Cerebellar nuclear complex (tissue), 1 donor: ENCODE results near the gene TMCO6.
A peak's percentile ranks its signal among the peaks of the same experiment; 100 is the strongest.

Source experiments
- DNase-seq, 2 experiments: peaks; one replicate each; lab custom pipeline; 2025; lab: John Stamatoyannopoulos, UW

Gene TMCO6

DNA sequence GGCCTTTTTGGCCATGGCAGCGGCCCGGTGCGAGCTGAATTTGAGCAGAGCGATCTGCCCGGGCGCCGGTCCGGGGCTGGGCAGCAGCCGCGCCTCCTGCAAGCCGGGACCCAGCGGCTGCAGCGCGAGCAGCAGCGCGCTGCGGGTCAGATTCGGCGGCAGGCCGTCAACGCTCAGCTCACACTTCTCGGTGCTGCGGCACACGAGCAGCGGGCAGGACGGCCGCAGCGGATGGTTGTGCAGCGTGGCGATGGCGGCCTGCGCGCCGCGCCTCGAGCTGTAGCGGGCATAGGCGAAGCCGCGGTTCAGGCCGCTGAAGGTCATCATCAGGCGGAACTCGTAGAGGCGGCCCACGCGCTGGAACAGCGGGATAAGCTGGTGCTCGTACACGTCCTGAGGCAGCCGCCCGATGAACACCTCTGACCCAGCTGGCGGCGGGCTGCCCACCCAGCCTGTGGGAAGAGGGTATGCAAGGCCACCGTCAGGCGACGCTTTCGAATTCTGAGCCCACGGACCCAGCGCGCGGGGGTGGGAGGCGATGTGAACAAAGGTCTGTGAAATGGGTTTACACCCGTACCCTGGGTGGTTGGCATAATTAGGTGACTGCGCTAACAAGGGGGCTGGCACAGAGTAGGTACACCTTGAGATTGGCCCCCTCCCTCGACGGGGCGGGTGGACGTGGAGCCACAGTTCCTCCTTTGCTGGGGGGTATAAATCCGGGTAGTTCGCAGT lies 33.4 kb downstream of the TMCO6 start:
- no peak for DNase-seq

DNA sequence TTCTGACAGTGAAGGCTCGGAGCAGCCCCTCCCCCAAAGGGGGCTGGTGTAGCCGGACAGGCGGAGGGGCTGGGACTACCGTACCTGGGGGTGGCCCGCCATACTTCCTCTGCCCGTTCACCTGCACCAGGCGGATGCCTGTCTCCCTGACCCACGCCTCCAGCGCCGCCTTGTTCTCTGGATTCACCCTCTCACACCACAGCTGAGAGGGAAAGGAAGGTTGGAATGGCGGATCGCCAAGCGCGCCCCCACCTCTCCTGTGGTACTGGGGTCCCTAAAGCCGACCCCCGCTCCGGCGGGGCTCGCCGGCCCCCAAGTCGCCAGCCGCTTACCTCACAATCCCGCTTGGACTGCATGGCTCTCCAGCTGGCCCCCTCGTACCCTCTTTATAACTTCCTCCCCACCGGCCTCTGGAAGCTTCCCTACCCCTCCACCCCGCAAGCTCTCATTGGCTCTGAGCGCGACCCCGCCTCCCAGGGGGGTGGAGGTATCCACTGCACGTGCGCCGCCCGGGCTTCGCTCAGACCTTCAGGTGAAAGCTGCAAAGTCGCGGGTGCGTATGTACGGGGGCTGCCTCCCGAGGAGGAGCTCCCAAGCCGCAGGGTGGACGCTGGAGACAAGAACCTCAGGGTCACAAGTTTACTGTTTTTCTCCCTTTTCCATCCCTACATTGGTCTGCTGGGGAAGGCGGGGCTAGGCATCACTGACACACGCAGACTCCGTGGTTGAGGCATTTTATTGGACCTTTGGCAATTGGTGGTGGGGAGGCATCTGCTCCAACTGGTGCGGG lies 34.1 kb downstream of the TMCO6 start, which contains the start of gene DND1:
DND1 (minus strand) TSS at position 390 of the 790 bp plus-strand sequence; CDS start at position 356, 34 bp downstream.
- no peak for DNase-seq

DNA sequence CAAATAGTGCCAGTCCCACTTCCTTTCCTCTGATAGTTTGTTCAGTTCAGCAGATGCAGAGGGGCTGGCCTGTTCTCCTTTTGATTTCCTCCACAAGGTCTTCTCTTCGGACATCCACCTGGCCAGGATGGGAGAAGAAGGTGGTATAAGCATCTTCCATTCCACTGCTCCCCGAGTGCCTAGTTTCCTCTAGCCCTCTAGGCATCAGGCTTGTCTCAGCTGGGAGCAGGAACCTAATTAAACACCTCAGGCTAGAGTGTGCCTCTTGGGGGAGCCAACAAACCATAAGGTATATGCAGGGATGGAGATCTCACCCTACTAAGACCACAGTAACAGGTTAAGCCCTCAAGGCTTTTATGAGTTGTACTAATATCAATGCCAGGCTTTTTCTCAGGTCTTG lies 35.0 kb downstream of the TMCO6 start:
- DNase-seq, result no peak

DNA sequence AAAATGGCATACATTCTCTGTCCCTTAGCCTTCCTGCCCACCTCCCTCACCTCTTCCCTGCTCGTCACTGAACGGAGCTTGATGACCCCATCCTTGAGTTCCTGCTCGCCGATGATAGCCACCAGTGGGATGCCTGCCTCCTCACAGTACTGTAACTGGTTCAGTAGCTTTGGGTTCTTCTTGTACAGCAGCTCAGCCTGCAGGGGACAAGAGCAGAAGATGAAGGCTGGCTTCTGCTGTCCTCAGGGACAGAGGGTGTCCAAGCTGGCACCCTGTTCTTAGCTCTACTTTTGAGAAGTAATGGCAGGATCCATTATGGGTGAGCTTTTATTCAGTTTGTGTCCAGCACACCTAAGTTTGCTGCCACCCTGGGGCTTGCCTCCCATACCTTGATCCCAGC lies 35.4 kb downstream of the TMCO6 start:
- DNase-seq, result no peak

DNA sequence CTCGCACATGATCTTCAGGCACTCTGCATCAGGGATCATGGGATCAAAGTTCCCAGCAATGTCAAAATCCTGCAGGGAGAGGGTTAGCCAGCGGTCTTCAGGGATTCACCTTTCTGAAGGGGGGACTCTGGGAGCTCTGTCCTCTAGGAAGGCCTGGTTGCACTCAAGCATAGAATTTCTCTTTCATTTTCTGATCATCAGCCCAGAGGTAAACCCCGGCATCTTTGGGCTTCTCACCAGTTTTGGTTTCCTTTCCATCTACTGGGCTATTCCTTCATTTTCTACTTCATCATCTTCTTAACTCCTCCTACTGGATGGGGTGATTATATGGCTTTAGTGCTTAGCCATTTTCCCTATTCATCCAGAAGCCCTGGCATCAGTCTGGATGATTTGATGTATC lies 38.7 kb downstream of the TMCO6 start:
- DNase-seq, result no peak

DNA sequence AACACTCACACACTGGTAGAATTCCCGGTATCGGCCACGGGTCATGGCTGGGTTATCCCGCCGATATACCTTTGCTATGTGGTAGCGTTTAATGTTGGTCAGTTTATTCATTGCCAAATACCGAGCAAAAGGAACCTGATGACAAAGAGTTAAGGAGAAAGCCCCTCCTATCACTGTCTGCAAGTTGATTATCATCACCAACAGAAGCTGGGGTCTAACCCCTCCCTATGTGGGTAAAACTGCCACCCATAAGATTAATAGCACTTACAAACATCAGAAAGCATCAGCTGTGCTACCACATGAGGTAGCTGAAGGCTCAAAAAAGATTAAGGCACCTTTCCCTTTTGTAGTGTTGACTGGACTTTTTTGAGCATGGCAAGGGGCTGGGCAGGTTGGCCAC lies 39.7 kb downstream of the TMCO6 start:
- no peak for DNase-seq

DNA sequence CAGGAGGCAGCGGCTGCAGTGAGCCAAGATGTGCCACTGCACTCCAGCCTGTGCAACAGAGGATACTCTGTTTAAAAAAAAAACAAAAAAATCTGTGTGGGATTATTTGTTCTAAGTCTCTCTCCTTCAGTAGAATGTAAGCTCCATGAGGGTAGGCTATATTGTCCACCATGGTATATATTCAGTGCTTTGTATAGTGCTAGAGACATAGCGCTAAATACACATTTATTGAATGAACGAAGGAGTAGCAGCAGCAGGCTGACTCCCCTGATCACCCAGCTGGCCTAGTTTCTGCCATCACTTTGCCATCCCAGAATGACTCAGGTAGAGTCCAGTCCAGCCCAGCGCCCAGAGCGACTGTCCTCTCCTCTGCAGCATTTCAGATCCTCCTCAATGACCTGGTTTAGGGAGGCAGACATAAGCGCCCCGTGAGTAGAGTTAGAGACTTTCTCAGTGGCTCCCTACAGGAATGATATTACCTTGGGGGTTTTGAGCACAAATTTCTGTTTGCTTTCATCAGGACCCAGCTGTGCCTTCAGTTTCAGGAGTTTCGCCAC lies 51.2 kb downstream of the TMCO6 start:
- DNase-seq, result no peak

DNA sequence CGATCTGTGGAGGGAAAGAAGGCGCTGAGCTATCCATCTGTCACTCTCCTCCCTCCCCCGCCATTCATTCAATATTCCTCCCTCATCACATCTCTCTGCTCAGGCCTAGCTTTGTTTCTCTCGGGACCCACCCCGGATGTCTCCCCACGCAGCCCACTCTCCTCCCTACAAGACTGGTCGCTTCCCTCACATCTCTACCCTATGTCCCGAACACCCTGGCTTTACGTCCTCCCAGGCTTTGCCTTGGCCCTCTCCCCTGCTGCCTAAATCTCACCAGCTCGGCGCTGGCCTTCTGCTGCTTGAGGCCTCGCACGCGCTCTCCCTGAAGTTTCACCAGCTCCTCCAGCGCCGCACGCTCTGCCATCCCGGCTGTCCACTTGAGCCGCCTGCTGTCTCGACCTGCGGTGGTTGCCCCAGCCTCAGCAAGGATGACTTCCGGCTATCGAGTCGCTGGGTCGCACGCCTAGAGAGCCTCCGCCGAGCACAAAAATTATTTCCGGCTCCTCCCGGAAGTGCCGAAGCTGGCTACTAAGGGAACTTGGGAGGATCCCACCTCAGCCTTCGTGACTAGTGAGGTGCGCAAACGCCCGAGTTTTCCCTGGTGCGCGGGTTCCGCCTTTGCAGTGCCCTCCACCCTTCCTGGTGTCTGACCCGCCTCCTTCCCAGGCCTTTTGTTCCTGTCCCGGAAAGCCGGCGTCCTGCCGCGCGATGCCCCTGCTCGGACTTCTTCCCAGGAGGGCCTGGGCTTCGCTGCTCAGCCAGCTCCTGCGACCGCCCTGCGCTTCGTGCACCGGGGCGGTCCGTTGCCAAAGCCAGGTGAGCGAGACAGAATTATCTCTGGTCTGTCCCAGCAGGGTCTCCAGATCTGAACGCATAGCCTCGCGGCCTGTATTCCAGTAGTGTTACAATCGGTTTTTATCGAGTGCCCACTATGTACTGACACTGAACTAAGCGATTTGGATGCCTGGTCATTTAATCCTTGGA lies 52.0 kb downstream of the TMCO6 start, which contains the start of the genes HARS1 and HARS2:
HARS1 (minus strand) TSS at position 430 of the 984 bp plus-strand sequence; CDS start at position 364, 66 bp downstream.
HARS2 (plus strand) TSS at position 515 of the 984 bp plus-strand sequence; CDS start at position 709, 194 bp downstream.
- DNase-seq, result peak; percentile 53 to 79

DNA sequence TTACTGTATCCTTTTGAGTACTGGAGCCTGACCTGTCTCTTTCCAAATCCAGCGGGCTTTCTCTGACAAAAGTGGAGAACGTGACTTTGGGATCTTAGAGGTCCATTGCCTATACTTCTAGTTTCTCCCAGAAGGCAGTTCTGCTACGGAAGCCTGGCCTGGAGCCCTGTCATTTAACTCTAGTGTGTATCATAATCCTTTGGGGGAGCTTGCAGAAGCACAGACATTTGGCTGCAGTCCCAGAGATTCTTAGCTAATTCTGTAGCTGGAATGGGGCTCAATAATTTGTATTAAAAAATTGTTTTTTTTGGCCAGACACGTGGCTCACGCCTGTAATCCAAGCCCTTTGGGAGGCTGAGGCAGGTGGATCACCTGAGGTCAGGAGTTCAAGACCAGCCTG lies 55.0 kb downstream of the TMCO6 start:
- no peak for DNase-seq
